HepG2 (cell line): ENCODE measurements around the gene SLC31A2.

Experiments used
- CTCF ChIP-seq: sonication (generic); formaldehyde crosslinking; IDR thresholded peaks from 2 replicates; pipeline ENCODE4 v1.5.0; 2020; ENCODE audit warnings: mild to moderate bottlenecking, missing genetic modification reagents, moderate library complexity
- TGIF2 ChIP-seq: IDR thresholded peaks from 2 replicates; pipeline ENCODE4 v1.6.1; 2016; ENCODE audit warnings: control low read depth, missing compliant biosample characterization
- ZNF18 ChIP-seq: sonication (generic); formaldehyde crosslinking; IDR thresholded peaks from 2 replicates; pipeline ENCODE4 v1.8.0; 2022; ENCODE audit warnings: mild to moderate bottlenecking, missing genetic modification reagents; ENCODE audit not compliant: insufficient replicate concordance
- ZNF713 ChIP-seq: sonication (generic); formaldehyde crosslinking; IDR thresholded peaks from 2 replicates; pipeline ENCODE4 v1.4.0; 2020; ENCODE audit warnings: mild to moderate bottlenecking, missing genetic modification reagents

- TF ChIP-seq TGIF2 (CRISPR knock-in tag) (no peak), ZNF18 (no peak), CTCF (CRISPR knock-in tag) (no peak), ZNF713 (no peak)
These were observed 55.1 kb downstream of the SLC31A2 start for GRCh38 chr9:113205861-113206260.
